ENCODE measurements around the gene SMKR1. TPM values are rescaled to one million over a fixed set of nuclear protein-coding genes. Genes with fewer than 3 reads are reported as not detected.
"Not testable (repeated sequence)": the region's sequence is repeated elsewhere in the genome, so short reads cannot be mapped to it uniquely, and the experiment has no call there.

Gene SMKR1
- total and polyA plus RNA-seq, 2 experiments from 2014 or later, result 2.1 TPM; not detected in 1

DNA sequence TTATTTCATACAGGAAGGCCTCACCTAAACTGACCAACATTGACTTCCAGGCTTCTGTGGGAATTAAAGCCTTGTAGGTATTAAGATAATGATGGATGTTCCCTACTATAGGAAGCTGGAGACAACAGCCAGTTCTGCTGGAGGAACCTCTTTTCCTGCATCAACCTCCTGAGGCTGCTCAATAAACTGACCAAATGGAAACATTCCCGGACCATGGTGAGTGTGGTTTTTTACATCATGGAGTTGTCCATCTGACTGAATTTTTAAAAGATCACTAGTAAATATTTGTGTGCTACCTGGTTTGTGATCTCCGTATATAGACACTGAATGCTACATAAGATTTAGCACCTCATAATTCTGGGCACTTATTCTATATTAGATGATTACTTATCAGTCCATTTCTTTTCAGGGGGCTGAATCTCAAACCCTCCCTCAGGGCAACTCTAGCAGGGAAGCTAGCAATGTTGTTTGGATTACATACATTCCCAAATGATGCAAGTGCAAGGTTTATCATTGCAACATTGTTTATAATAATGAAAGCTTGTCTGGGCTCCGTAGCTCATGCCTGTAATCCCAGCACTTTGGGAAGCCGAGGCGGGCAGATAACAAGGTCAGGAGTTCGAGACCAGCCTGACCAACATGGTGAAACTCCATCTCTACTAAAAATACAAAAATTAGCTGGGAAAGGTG lies 21.5 kb upstream of the SMKR1 start (continued):
- TF ChIP-seq EZH2 (IDR thresholded peaks at IDR 0.05; ENCODE audit: low read depth, unreplicated experiment), result no peak
- no peak for TF ChIP-seq ZNF331 (CRISPR knock-in tag; IDR thresholded peaks at IDR 0.05; ENCODE audit: low read depth)
- TF ChIP-seq EZH2phosphoT487 (IDR thresholded peaks at IDR 0.05; ENCODE audit: unreplicated experiment), result no peak
- TF ChIP-seq CREB1 (CRISPR knock-in tag; IDR thresholded peaks at IDR 0.05; ENCODE audit: low read depth), result no peak
- no peak for TF ChIP-seq ZNF114 (CRISPR knock-in tag; IDR thresholded peaks at IDR 0.05)
- TF ChIP-seq, protein P1, sequence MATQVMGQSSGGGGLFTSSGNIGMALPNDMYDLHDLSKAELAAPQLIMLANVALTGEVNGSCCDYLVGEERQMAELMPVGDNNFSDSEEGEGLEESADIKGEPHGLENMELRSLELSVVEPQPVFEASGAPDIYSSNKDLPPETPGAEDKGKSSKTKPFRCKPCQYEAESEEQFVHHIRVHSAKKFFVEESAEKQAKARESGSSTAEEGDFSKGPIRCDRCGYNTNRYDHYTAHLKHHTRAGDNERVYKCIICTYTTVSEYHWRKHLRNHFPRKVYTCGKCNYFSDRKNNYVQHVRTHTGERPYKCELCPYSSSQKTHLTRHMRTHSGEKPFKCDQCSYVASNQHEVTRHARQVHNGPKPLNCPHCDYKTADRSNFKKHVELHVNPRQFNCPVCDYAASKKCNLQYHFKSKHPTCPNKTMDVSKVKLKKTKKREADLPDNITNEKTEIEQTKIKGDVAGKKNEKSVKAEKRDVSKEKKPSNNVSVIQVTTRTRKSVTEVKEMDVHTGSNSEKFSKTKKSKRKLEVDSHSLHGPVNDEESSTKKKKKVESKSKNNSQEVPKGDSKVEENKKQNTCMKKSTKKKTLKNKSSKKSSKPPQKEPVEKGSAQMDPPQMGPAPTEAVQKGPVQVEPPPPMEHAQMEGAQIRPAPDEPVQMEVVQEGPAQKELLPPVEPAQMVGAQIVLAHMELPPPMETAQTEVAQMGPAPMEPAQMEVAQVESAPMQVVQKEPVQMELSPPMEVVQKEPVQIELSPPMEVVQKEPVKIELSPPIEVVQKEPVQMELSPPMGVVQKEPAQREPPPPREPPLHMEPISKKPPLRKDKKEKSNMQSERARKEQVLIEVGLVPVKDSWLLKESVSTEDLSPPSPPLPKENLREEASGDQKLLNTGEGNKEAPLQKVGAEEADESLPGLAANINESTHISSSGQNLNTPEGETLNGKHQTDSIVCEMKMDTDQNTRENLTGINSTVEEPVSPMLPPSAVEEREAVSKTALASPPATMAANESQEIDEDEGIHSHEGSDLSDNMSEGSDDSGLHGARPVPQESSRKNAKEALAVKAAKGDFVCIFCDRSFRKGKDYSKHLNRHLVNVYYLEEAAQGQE (IDR thresholded peaks at IDR 0.05; ENCODE audit: unreplicated experiment), result no peak

GRCh38 chr7:129481376-129481775 lies 21.0 kb upstream of the SMKR1 start:
- not testable (repeated sequence) for H3F3A ChIP-seq (replicated peaks; ENCODE audit: low read depth); H3K36me3 ChIP-seq (ENCODE audit: insufficient read depth); H3K4me3 ChIP-seq; H3K27me3 ChIP-seq (ENCODE audit: insufficient read depth); H4K20me1 ChIP-seq (replicated peaks; ENCODE audit: insufficient read depth); H3K4me2 ChIP-seq; H3K27ac Mint-ChIP-seq; H3K27ac ChIP-seq (ENCODE audit: low read depth); H3K79me2 ChIP-seq (replicated peaks; ENCODE audit: insufficient read depth); H3K4me3 Mint-ChIP-seq; H2AFZ ChIP-seq; H3K9me2 ChIP-seq (ENCODE audit: insufficient read depth); ATAC-seq; H3K4me1 ChIP-seq (ENCODE audit: insufficient read depth); H3K27me3 Mint-ChIP-seq (ENCODE audit: insufficient read depth, low read depth, poor library complexity); DNase-seq (ENCODE audit: low spot score); H3K4me1 Mint-ChIP-seq
- Mint-ChIP-seq H3K9me3 (peaks cover 13% of the 10 kb centered on the region), H3K36me3 (ENCODE audit: low read depth) (peaks cover 32% of the 10 kb centered on the region)

GRCh38 chr7:129482781-129483180 lies 19.6 kb upstream of the SMKR1 start:
- H3K27me3 ChIP-seq (ENCODE audit: insufficient read depth), result no peaks in the 10 kb centered on the region
- H3F3A ChIP-seq (replicated peaks; ENCODE audit: low read depth), result no peaks in the 10 kb centered on the region
- H3K4me3 Mint-ChIP-seq, result no peak overlapping the region
- no peak overlapping the region for H3K27ac ChIP-seq (ENCODE audit: low read depth)
- H3K4me1 ChIP-seq (ENCODE audit: insufficient read depth), result no peaks in the 10 kb centered on the region
- DNase-seq (ENCODE audit: low spot score) (no peak), ATAC-seq (no peak)
- no peak overlapping the region for H2AFZ ChIP-seq
- peaks cover 3% of the 10 kb centered on the region for H3K27me3 Mint-ChIP-seq (ENCODE audit: insufficient read depth, low read depth, poor library complexity)
- TF ChIP-seq JUNB (IDR thresholded peaks at IDR 0.05; ENCODE audit: unreplicated experiment) (no peak), CREB1 (CRISPR knock-in tag; IDR thresholded peaks at IDR 0.05; ENCODE audit: low read depth) (no peak)
- peaks cover 2% of the 10 kb centered on the region for H3K9me3 Mint-ChIP-seq
- H3K4me1 Mint-ChIP-seq, result no peaks in the 10 kb centered on the region
- peaks cover 21% of the 10 kb centered on the region for H3K36me3 Mint-ChIP-seq (ENCODE audit: low read depth)
- H3K4me3 ChIP-seq, result no peak overlapping the region
- no peaks in the 10 kb centered on the region; the same call in 1 of the 2 replicates for H3K36me3 ChIP-seq (ENCODE audit: insufficient read depth)
- H3K4me2 ChIP-seq, result no peak overlapping the region
- H3K79me2 ChIP-seq (replicated peaks; ENCODE audit: insufficient read depth), result no peaks in the 10 kb centered on the region
- H3K27ac Mint-ChIP-seq, result no peak overlapping the region
- H4K20me1 ChIP-seq (replicated peaks; ENCODE audit: insufficient read depth), result peaks cover 4% of the 10 kb centered on the region; the same call in 1 of the 2 replicates
- H3K9me2 ChIP-seq (ENCODE audit: insufficient read depth), result no peaks in the 10 kb centered on the region
